Activated CD4-positive, CD25-positive, alpha-beta regulatory T cell treated with anti-CD3 and anti-CD28 coated beads, Interleukin-2, amount 50 U/mL, for 72 hours (primary cell): Measurements from ENCODE around the gene NAV2.

Source experiments
- DNase-seq: peaks from one replicate; pipeline ENCODE4 v3.0.0; 2021

NAV2 gene

GRCh38 chr11:19842505-19842904 is 129.9 kb downstream of the NAV2 start:
- DNase-seq = no peak

GRCh38 chr11:19843079-19843478 is 130.4 kb downstream of the NAV2 start:
- DNase-seq = no peak

GRCh38 chr11:19844012-19844411 is 131.4 kb downstream of the NAV2 start:
- no peak for DNase-seq

GRCh38 chr11:19844806-19845205 is 132.2 kb downstream of the NAV2 start:
- no peak for DNase-seq

GRCh38 chr11:19845626-19846025 is 133.0 kb downstream of the NAV2 start:
- DNase-seq = no peak

GRCh38 chr11:19846654-19847305 is 134.1 kb downstream of the NAV2 start:
- DNase-seq = no peak

GRCh38 chr11:19848219-19848618 is 135.6 kb downstream of the NAV2 start:
- no peak for DNase-seq

- no peak for DNase-seq
These were observed 136.6 kb downstream of the NAV2 start for GRCh38 chr11:19849107-19849789.

- no peak for DNase-seq
These were observed 137.4 kb downstream of the NAV2 start for GRCh38 chr11:19849947-19850593.

GRCh38 chr11:19852288-19852687 is 139.7 kb downstream of the NAV2 start:
- DNase-seq = no peak

GRCh38 chr11:19853016-19853415 is 140.4 kb downstream of the NAV2 start:
- DNase-seq = no peak

- DNase-seq = no peak
These were observed 141.3 kb downstream of the NAV2 start for GRCh38 chr11:19853920-19854319.

- no peak for DNase-seq
These were observed 148.5 kb downstream of the NAV2 start for GRCh38 chr11:19861171-19861570.

GRCh38 chr11:19862091-19862490 is 149.5 kb downstream of the NAV2 start:
- no peak for DNase-seq

GRCh38 chr11:19864141-19865140 is 151.8 kb downstream of the NAV2 start:
- no peak for DNase-seq

- DNase-seq = no peak
These were observed 153.4 kb downstream of the NAV2 start for GRCh38 chr11:19866037-19866436.

- no peak for DNase-seq
These were observed 153.9 kb downstream of the NAV2 start for GRCh38 chr11:19866521-19866920.

- DNase-seq = no peak
These were observed 154.4 kb downstream of the NAV2 start for GRCh38 chr11:19867064-19867463.

GRCh38 chr11:19868281-19868821 is 155.7 kb downstream of the NAV2 start:
- no peak for DNase-seq

- DNase-seq = no peak
These were observed 156.2 kb downstream of the NAV2 start for GRCh38 chr11:19868871-19869270.

- no peak for DNase-seq
These were observed 156.8 kb downstream of the NAV2 start for GRCh38 chr11:19869466-19869865.

- no peak for DNase-seq
These were observed 157.4 kb downstream of the NAV2 start for GRCh38 chr11:19869946-19870589.
